GM13977 (cell line): ENCODE measurements around the gene INTS7.

Experiments used
- DNase-seq: peaks from one replicate; pipeline ENCODE4 v3.0.0; 2012; ENCODE audit warnings: low spot score
- CTCF ChIP-seq: IDR thresholded peaks from 2 replicates; pipeline ENCODE4 v1.5.1; 2012; ENCODE audit warnings: mild to moderate bottlenecking, control low read depth; ENCODE audit not compliant: insufficient read depth; ENCODE audit errors: extremely low read depth, missing control alignments
- in situ Hi-C: fragments of 300-500 bp; cut with MboI; formaldehyde crosslinking; loops from one replicate; pipeline ENCODE4 v1.12.0; 2022; ENCODE audit warnings: low sequenced_read_pairs, low pct_unique_long_range_greater_than_20kb, mixed read lengths, inconsistent platforms; ENCODE audit not compliant: unreplicated experiment

INTS7 gene

GRCh38 chr1:212073490-212073889 lies 38.1 kb upstream of the INTS7 start:
- no peak for DNase-seq
- no peak for TF ChIP-seq CTCF
- in situ Hi-C loops: loop anchor here (10.0 kb wide), 1 partner anchor 281 kb away; no protein-coding TSS in a partner anchor

- DNase-seq: no peak
- TF ChIP-seq CTCF: no peak
- in situ Hi-C loops: loop anchor here (10.0 kb wide), 1 partner anchor 283 kb away; no protein-coding TSS in a partner anchor
Observed at GRCh38 chr1:212072047-212072446, 36.7 kb upstream of the INTS7 start.

- peak; percentile 68 for TF ChIP-seq CTCF
Observed at GRCh38 chr1:212070720-212071302, 35.5 kb upstream of the INTS7 start.

GRCh38 chr1:212067787-212068186 lies 32.4 kb upstream of the INTS7 start:
- DNase-seq: no peak
- TF ChIP-seq CTCF: no peak
- in situ Hi-C loops: no loop called here

More at GRCh38 chr1:212070720-212071302, 35.5 kb upstream of the INTS7 start:
- peak; percentile 27 for DNase-seq
- in situ Hi-C loops: loop anchor here (10.0 kb wide), 1 partner anchor 284 kb away; no protein-coding TSS in a partner anchor

GRCh38 chr1:212062832-212063438 lies 27.6 kb upstream of the INTS7 start:
- in situ Hi-C loops: no loop called here
- DNase-seq: no peak
- peak; percentile 57 for TF ChIP-seq CTCF

- no peak for DNase-seq
- in situ Hi-C loops: no loop called here
- TF ChIP-seq CTCF: no peak
Observed at GRCh38 chr1:212060632-212061472, 25.5 kb upstream of the INTS7 start.
